HG02571 (cell line): ENCODE data around the gene SLC6A18.

Experiments used
- ATAC-seq: cut with Tn5 transposase; IDR thresholded peaks from one replicate; pipeline ENCODE4 v1.9.1; 2021; ENCODE audit warnings: mild to moderate bottlenecking, moderate library complexity; ENCODE audit not compliant: unreplicated experiment

Gene SLC6A18

DNA sequence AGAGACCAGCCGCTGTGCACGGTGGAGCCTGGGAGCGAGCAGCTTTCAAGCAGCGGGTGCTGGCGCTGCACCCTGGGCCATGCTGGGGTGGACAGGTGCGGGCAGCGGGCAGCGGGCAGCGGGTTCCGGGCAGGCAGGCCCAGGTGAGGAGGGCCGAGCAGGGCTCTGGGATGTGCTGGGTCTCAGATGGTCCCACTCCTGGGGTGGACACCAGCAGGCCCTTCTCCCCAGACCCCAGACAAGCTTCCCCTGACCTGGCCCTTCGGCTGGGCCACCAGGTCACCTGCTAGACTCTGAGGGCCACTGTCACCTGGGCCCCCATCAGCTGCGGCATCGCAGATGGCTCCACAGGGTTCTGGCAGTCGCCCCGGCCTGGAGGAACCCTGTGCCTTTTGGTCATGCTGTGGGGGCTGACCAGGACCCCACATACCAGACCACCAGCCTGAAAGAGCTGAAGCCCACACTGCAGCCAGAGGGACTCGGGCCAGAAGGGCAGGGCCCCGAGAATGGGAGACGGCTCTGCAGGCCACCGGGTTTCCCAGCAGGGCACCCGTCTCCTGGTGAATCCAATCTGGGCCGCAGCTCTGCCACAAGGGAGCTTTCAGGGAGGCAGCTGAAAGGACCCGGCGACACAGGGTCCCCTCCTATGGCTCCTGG is 21.7 kb upstream of the SLC6A18 start:
- no peak for ATAC-seq

- ATAC-seq: no peak
Observed at GRCh38 chr5:1203968-1204692, 21.1 kb upstream of the SLC6A18 start.

DNA sequence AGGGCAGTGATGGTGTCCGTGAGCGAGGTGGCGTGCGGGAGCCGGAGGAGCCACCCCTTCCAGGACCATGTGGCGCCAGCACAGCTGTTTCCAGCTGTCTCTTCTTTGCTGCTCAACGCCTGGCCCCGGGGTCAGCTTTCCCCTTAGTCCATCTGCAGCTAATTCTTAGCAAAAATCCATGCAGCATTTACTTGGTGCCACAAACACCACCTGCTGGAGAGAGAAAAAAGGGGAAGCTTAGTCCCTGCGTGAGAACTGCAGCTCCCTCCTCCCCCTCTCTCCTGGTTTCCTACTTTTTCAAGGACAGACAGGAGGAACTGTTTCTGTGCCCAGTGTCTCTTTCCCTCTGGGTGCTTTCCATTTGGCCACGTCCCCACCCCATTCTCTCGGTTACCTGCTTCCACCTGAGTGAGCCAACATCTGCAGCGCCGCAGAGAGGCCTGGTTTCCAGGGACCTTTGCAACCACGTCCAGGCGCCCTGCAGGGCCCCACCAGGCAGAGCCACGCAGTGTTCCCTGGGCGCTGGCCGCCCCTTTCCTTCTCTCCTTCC is 20.4 kb upstream of the SLC6A18 start:
- no peak for ATAC-seq

DNA sequence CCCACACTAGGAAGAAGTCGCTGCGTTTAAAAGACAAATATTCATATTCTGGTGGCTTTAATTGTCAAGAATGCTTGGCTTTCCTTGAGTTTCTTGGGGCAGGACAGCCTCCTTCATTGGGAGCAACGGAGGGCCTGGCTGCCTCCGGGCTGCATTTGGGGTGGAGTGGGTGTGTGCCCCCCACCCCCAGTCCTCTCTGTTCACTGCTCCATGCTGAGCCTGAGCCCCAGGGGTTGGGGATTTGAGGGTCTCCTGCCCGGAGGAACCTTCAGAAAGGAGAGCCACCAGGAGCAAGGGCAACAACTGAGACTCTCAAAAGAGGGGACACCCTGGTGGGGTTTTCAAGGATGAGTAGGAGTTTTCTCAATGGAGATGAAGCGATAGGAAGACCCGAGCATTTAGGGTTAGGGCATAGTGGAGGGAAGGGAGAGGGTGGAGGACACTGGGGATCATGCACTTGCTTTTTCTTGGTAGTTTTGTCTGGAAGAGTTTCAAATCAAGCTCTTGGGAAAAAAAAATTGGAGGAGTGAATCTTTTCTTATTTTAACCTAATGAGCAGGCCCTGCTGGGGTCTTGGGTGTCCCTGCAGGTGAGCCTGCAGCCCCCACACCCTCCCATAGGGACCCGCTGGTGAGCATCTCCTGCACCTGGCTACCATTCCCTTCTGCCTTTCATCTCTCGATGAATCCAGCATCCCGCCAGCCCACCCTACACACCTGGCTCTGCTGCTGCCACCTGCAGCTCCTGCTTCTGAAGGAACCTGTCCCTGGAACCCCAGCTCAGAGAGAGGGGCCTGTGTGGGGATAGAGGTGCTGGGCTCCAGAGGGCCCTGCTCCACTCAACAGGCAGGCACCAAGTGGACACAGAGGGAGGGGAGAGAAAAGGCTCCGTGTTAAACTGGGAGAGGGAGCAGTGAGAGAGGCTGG is 19.7 kb upstream of the SLC6A18 start:
- ATAC-seq: no peak

DNA sequence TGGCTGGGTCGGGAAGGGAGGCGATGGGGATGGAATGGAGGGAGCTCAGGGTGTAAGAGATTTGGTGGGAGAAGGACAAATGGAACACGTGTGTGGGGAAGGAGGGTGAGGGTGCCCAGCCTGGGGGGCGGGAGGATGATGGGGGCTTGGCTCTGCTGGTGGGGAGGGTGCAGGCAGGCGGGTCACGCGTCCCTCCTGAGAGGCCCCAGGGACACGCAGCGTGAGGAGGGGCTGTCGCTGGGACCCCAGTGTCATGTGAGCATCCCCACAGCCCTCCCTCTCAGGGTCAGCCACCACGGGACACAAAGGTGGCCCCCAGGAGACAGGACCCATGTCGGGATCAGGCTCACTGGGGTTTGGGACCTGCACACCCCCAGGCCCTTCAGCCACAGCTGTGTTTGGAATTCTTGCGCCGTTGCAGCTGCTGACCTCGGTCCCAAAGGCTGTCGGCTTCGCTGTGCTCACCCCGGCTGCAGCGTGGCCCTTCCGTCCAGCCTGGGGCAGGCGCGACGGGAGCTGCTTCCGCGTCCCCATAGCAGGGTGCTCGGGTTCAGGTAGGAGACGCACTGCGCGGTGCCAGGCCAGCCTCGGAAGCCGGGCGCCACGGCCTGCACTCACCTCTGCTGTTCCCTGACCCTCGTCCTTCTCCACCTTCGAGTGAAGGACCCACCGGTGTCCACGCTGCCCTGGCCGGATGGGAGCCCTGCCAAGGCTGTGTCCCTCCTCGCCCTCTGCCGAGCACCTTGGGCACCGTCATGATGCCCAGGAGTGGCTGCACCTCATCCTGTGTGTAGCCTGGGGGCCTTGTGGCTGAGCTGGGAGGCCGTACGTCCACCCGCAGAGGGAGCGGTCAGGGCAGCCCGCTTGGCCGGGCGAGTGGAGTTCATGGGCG is 18.4 kb upstream of the SLC6A18 start:
- no peak for ATAC-seq

- no peak for ATAC-seq
Observed at GRCh38 chr5:1207555-1207954, 17.6 kb upstream of the SLC6A18 start.

GRCh38 chr5:1208221-1208742 is 16.9 kb upstream of the SLC6A18 start:
- ATAC-seq: no peak

DNA sequence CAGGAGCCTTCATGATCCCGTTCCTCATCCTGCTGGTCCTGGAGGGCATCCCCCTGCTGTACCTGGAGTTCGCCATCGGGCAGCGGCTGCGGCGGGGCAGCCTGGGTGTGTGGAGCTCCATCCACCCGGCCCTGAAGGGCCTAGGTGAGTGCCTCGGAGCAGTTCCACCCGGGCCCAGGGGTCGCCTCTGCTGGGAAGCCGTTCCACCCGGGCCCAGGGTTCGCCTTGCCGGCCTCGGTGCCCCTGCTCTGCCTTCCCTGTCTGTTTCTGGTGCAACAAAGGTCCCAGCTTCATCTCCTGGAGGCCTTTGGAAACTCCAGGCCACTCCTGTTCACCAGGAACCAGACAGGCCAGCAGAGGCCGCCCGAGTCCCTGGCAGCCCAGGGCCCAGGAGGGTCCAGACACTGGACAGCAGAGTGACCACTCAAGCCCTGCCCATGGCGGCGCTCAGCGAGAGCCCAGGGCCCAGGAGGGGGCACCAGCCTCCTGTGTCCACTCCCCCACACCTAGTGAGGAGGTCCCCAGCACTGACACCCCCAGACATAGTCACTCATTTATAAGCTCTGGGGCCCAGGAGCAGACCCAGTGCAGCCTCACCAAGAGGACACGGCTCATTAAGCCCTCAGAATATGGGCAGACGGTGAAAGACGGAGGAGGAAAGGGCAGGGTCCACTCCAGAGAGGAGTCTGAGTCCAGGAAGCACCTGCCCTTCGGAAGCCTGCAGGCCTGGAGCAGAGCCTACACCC is 16.3 kb upstream of the SLC6A18 start:
- ATAC-seq: no peak

GRCh38 chr5:1209489-1209852 is 15.7 kb upstream of the SLC6A18 start:
- no peak for ATAC-seq

GRCh38 chr5:1209896-1210776 is 15.0 kb upstream of the SLC6A18 start:
- ATAC-seq: no peak

DNA sequence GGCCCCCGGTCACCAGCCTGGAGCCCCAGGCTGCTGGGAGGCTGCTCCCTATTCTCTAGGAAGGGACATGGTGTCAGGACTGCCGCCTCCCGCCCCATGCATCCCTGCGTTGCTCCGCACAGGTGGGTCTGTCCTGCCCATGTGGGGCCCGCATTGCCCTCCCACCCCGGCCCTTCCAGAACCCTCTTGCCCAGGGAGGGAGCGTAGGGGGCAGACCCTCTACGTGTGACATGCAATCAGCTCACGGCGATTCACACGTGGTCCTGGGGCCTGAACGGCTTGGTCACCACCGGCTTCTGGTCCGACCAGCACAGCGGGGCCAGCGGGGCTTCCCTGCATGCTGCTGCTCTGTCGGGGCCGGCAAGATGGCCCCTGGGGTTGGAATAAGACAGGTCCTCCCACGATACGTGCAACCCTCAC is 14.3 kb upstream of the SLC6A18 start:
- ATAC-seq: no peak

DNA sequence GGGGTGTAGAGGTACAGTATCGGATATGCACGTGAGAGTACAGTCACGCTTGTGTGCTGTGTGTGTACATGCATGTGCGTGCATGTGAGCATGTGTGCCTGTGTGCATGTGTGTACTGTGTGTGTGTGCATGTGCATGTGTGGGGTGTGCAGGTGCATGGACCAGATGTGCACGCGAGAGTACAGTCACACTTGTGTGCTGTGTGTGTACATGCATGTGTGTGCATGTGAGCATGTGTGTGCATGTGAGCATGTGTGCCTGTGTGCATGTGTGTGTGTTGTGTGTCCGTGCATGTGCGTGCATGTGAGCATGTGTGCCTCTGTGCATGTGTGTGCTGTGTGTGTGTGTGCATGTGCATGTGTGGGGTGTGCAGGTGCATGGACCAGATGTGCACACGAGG is 13.5 kb upstream of the SLC6A18 start:
- ATAC-seq: no peak

DNA sequence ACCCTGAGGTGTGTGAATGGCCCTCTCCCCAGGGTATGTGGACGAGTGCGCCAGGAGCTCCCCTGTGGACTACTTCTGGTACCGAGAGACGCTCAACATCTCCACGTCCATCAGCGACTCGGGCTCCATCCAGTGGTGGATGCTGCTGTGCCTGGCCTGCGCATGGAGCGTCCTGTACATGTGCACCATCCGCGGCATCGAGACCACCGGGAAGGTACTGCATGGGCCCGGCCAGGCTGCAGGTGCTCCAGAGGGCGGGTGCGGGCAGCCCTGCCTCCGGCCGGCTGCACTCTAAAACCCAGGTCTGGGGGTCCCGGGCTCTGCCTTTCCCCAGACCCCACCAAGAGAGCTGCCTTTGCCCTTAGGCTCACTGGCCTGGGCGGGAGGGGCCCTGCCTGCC is 12.9 kb upstream of the SLC6A18 start:
- ATAC-seq: no peak

GRCh38 chr5:1212881-1213280 is 12.3 kb upstream of the SLC6A18 start:
- no peak for ATAC-seq

GRCh38 chr5:1213508-1214162 is 11.5 kb upstream of the SLC6A18 start:
- no peak for ATAC-seq

DNA sequence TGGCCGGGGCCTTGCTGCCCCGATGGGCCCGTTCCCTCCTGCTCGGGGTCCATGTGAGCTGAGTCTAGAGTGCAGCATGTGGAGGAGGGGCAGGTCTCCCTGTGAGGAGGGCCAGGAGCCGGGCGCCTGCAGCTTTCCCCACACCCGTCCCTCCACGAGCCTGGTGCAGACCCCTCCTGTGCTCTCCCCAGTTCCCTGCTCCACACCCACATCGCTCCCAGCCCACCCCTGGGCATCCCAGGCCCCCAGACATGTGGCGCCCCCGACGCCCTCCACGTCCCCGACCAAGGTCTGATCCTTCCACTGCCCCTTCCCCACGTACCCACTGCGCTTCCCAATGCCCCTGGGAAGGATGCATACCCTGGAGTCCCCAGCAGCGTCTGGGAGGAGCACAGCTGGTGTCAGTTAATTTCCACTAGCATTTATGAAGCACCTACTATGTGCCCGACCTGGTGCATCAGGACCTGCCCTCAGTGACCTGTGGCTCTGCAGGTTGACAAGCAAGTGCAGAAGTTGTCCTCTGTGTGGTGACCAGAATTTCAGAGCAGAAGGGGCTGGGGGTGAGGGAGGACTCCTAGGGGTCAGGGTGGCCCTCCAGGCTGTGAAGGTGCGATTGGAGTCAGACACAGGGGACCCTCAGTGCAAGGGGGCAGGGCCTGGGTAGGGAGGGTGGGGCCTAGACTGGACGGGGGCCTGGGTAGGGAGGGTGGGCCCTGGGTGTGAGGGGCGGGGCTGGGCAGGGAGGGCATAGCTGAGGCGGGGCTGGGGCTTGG is 10.8 kb upstream of the SLC6A18 start:
- ATAC-seq: no peak

DNA sequence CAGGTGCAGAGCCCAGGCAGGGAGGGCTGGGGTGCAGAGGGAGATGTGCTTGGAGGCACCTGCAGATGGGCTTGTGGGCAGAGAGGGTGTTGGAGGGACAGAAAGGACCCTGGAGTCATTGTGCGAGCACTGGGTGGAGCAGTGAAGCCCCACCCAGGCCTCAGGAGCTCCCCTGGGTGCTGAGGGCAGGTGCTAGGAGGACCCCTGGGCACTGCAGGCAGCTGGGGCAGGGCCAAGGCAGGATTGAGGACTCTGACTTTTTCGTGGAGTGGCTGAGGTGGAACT is 10.3 kb upstream of the SLC6A18 start:
- no peak for ATAC-seq
